ENCODE results near the gene SLC7A14.
A peak's percentile ranks its signal among the peaks of the same experiment; 100 is the strongest.

The SLC7A14 gene

GRCh38 chr3:170470063-170471016 is 115.5 kb downstream of the SLC7A14 start:
- peak; percentile 81 for DNase-seq (ENCODE audit: low spot score)

- no peak for DNase-seq (ENCODE audit: low spot score)
Observed at GRCh38 chr3:170469151-170470062, 116.5 kb downstream of the SLC7A14 start.

- DNase-seq (ENCODE audit: low spot score), result no peak
Observed at GRCh38 chr3:170467571-170468147, 118.2 kb downstream of the SLC7A14 start.

- DNase-seq (ENCODE audit: low spot score), result peak; percentile 88
Observed at GRCh38 chr3:170467007-170467406, 118.9 kb downstream of the SLC7A14 start.

DNA sequence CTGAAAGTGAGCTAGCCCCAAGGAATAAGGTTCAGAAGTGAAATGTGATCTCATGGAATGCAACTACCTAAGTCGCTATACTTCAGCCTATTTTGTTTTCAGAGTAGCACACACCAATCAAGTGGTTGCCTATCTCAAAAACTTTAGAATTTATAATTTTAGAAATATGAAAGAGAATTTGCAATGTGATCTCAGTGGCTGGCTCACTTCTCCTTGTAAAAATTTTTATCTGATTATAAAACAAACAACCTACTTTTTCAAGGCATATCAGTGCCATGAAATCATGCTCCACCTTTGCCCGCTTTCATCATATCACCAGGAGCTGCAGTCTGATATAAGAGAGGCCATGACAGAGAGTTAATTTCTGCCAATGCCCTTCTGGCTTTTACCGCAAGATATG is 119.9 kb downstream of the SLC7A14 start:
- DNase-seq (ENCODE audit: low spot score), result no peak

DNA sequence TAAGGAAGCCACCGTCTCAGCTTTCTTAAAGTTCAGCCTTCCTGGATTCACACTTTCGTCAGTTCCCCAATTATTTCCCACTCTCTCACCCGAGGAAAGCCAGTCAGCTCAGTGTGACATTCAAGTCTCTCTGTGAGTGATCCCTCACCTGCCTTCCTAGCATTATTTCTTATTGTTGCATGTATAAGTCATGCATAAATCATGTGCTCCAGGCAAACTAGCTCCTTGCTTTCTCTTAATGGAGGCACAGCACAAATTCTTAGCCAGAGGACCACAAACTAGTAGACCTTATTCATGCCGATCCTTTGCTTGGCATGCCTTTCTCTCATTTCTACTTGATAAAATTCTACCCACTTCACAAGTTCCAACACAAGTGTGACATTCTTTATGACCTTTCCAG is 122.9 kb downstream of the SLC7A14 start:
- no peak for DNase-seq (ENCODE audit: low spot score)

- DNase-seq (ENCODE audit: low spot score), result no peak
Observed at GRCh38 chr3:170458285-170458684, 127.6 kb downstream of the SLC7A14 start.

DNA sequence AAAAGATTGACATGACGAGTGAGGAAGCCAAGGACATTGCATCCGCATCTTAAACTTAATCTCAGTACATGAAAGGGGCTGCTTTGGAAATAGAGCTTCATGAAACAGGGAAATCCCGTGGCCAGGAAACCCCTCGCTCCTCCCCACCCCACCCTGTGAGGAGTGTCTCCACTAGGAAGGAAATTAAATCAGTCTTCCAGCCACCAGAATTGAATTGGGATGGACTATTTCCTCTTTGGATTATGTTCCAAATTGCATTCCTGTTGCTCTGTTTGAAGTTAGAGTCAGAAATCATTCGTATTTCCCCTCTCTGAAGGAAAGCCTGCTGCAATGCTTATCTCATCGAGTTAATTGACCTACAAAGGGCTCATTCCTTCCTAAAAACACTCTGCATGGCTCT is 131.4 kb downstream of the SLC7A14 start:
- DNase-seq (ENCODE audit: low spot score), result no peak

DNA sequence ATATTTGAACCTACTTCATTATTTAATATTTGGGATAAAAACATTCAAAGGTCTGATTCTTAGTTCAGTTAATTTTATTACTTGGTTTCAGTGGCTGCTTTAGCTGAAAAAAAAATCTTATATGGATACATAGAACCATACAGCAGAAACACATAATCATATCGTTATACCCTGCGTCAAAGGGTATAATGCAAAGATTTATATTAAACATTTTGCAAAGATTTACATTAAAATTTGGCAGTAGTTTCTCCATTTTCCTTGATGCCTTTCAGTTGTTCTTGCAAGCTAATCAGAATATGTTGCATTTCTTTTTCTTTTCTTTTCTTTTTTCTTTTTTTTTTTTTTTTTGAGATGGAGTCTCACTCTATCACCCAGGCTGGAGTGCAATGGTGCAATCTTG is 135.8 kb downstream of the SLC7A14 start:
- no peak for DNase-seq (ENCODE audit: low spot score)

DNA sequence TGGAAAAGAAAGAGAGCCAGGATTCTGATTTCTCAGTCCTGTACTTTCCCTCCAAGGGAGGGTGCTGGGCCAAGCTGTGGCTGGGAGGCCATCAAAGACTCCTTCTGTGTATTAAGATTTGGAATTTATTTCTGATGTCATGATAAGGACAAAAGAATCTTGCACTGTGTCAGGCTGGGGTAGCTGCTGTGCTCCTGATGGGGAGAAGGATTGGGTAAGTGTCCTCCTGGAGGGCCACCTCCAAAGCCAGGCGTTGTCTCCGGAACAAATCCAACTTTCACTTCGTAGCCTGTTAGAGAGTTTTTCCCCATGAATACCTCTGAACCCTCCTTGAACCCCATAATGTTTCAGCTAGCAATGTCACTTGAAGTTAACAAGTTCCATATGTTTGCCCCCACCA is 137.3 kb downstream of the SLC7A14 start:
- no peak for DNase-seq (ENCODE audit: low spot score)

GRCh38 chr3:170443457-170443856 is 142.4 kb downstream of the SLC7A14 start:
- no peak for DNase-seq (ENCODE audit: low spot score)

DNA sequence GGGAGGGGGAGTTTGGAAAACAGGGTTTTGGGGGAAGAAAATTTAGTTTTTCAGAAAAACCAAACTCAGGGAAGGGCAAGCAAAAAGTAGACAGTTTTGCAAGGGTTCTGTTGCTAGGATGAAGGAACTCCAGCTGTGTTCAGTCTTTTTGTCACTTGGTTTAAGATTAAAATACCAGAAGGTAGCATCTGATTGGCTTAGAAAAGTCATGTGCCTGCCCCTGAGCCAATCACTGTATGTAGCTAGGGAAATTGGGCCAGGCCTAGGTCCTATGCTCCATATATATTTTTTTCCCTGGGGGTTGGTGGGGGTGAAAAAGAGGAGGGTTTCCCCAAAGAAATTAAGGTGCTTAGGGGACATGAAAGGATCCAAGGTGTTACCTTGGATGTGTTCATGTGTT is 142.9 kb downstream of the SLC7A14 start:
- DNase-seq (ENCODE audit: low spot score), result no peak

DNA sequence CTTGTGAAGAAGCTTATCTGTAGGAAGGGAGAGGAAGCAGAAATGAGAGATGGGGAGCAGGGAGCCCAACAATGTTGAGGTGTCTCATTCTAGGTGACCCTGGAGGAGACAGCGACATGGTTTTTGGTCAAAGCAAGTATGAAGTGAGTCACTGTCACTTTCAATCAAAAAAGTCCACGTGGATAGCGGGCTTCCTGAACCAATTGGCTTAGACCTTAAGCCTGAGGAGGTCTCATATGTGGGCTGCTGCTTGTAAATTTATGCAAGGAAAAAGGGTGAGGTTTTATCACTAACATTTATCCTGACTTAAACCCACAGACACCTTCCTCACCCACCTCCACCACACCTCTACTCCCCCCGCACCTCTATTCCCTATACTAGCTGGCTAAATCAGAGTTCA is 144.5 kb downstream of the SLC7A14 start:
- DNase-seq (ENCODE audit: low spot score), result no peak

DNA sequence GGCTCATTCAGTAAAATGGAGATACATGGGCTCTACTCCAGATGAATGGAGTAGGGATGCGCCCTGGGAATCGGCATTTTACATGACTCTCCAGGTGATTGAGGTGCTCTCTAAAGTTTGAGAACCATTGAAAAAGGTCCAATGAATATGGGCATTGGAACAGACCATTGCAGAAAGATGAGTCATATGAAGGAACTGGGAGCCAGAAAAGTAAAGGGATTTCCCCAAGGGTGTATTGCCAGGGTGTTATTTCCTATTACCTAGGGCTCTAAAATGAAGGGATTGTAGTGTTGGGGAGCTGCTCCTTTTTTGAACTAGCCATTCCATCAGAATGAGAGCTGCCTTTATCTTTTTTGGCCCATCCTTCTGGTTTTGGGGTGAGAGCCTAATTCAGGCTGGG is 145.5 kb downstream of the SLC7A14 start:
- DNase-seq (ENCODE audit: low spot score), result no peak

DNA sequence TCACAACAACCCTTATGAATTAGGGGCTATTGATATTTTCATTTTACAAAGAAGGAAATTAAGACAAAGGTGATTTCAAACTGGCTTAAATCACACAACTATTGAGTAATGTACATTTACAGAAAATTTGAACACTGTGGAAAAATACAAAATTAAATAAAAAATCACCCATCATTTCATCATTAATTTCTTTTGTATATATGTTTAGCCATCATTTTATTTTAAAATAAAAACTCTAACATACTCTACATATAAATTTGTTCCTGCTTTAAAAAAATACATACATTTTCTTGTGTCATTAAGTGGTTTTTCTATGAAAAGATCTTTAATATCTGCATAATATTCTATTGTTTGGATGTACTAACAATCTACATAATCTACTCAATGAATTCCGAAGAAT is 147.0 kb downstream of the SLC7A14 start:
- no peak for DNase-seq (ENCODE audit: low spot score)

GRCh38 chr3:170437696-170438407 is 148.0 kb downstream of the SLC7A14 start:
- DNase-seq (ENCODE audit: low spot score), result no peak

DNA sequence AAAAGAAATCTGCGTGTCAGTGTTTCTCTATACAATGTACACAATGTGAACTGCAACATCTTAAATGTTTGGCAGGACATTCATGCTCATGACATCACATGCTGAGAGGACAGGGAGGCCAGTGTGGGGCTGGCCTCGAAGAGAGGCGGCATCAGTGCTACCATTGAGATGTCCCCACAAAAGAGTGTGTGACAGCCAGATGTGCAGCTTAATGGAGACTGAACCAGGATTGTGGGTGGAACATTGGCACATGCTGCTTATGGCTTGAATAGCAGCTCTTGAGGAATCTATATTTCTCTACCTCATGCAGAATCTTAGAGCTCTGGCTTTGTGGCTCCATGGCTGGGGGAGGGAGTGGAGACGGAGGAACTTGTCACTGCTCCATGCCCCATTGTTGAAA is 148.7 kb downstream of the SLC7A14 start:
- peak; percentile 94 for DNase-seq (ENCODE audit: low spot score)

DNA sequence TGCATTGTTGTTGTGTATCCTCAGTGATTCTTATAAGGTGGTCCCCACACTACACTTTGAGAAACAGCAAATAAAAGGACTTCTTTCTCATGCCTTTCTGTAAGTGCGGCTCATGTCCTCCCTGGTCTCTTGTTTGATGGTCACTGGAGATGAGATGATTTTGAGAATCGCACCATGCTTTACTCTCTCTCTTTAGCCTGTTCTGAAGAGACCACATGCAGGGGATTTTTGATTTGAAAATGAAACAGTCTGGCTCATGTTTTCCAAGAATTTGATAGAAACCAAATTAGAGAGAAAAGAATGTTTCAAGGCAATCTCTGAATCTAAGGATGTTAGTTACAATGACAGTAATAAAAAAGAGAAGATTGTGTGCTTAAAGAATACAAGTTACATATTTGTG is 149.2 kb downstream of the SLC7A14 start:
- no peak for DNase-seq (ENCODE audit: low spot score)

DNA sequence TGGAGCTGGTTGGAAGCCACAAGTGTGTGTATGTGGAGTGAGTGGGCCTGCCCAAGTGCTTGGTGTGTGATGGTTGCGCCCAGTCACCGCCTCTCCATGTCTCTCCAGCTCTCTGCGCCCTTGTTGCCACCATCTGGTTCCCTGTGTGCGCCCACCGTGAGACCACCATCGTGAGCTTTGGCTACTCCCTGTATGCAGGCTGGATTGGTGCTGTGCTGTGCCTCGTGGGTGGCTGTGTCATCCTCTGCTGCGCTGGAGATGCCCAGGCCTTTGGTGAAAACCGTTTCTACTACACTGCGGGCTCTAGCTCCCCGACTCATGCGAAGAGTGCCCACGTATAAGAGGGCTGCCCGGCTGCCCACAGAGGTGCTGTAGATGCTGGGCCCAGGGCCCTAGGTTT is 153.5 kb downstream of the SLC7A14 start:
- no peak for DNase-seq (ENCODE audit: low spot score)

GRCh38 chr3:170431054-170431453 is 154.8 kb downstream of the SLC7A14 start:
- DNase-seq (ENCODE audit: low spot score), result no peak

DNA sequence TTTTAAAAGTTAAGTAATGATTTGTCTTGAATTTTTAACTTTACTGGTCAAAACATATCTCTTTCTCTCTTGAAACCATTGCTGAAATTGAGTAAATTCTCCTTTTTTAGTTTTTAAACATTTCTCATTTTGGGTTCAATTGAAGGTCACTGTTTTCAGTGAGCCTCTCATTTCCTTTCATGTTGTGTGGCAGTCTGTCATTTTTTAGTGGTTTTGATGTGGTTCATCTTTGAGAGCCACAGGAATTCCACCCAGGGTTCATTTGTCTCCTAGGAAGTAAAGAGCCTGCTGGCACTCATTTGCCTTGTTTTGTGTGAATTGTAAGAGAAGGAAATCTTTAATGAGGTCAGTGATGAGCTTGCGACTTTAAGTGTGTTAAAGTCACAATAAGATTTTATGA is 156.8 kb downstream of the SLC7A14 start:
- DNase-seq (ENCODE audit: low spot score), result no peak

DNA sequence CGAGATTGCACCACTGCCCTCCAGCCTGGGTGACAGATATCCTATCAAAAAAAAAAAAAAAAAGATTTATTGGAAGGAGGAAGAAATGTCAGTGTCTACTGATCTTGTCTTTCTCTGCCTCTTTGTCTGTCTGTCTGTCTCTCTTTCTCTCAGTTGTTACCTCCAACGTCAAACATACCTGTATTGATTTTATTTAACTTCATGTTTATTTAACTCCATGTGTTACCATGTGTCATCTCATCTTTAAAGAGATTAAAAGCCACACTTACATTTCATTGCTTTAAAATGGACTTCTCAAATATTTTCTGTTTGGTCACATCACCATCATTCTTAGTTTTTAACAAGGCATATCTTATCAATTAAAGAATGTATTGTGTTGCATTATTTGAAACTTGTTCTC is 157.8 kb downstream of the SLC7A14 start:
- no peak for DNase-seq (ENCODE audit: low spot score)

All from putamen (tissue), 1 donor.